NT2/D1 (cell line): ENCODE results near the gene SCYGR7.

Source experiments
- DNase-seq: peaks from one replicate; pipeline ENCODE4 v3.0.0-alpha.2; 2011; ENCODE audit warnings: low read depth, low spot score
- H3K27me3 ChIP-seq: 2 replicates; pipeline ENCODE4 v1.6.0; 2011; ENCODE audit warnings: mild to moderate bottlenecking; ENCODE audit not compliant: insufficient read length, insufficient read depth
- H3K36me3 ChIP-seq: 2 replicates; pipeline ENCODE4 v1.6.1; 2011; ENCODE audit warnings: mild to moderate bottlenecking, low read length, mixed read lengths; ENCODE audit not compliant: insufficient read depth, insufficient read length
- H3K4me1 ChIP-seq: 2 replicates; pipeline ENCODE4 v1.5.1; 2011; ENCODE audit not compliant: insufficient read depth, insufficient read length
- H3K4me3 ChIP-seq: 2 replicates; pipeline ENCODE4 v1.5.1; 2011; ENCODE audit warnings: low read depth; ENCODE audit not compliant: insufficient read length
- H3K9ac ChIP-seq: 2 replicates; pipeline ENCODE4 v1.6.0; 2011; ENCODE audit warnings: low read depth; ENCODE audit not compliant: insufficient read length
- H3K9me3 ChIP-seq: 2 replicates; pipeline ENCODE4 v1.5.1; 2011; ENCODE audit warnings: mild to moderate bottlenecking, low read length; ENCODE audit not compliant: insufficient read depth
- SUZ12 ChIP-seq: IDR thresholded peaks from 2 replicates; pipeline ENCODE4 v1.6.1; 2011; ENCODE audit not compliant: insufficient read length, insufficient read depth; ENCODE audit errors: extremely low read depth
- YY1 ChIP-seq: IDR thresholded peaks from 2 replicates; pipeline ENCODE4 v1.6.1; 2011; ENCODE audit not compliant: insufficient read length, insufficient read depth
- ZNF274 ChIP-seq: IDR thresholded peaks from 2 replicates; pipeline ENCODE4 v1.6.1; 2011; ENCODE audit warnings: mild to moderate bottlenecking, low read depth, low read length

The SCYGR7 gene, protein sequence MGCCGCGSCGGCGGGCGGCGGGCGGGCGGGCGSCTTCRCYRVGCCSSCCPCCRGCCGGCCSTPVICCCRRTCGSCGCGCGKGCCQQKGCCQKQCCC

GRCh38 chr2:227728035-227728434 lies at the start of gene SCYGR7:
Gene SCYGR7, plus strand, starts transcription at chr2:227728335. Its CDS starts 0 bp downstream, at chr2:227728335.
- Histone ChIP-seq H3K4me1 (no peaks in the 10 kb centered on the region), H3K9ac (no peak within 1 kb of the TSS), H3K9me3 (no peaks in the 10 kb centered on the region), H3K36me3 (no peaks in the 10 kb centered on the region), H3K4me3 (no peak within 1 kb of the TSS), H3K27me3 (no peaks in the 10 kb centered on the region)
- no peak for DNase-seq
- TF ChIP-seq ZNF274 (no peak), SUZ12 (no peak), YY1 (no peak)

- H3K4me3 ChIP-seq: no peak overlapping the region
- H3K36me3 ChIP-seq: peaks cover 3% of the 10 kb centered on the region
- no peak for TF ChIP-seq SUZ12
- no peak for TF ChIP-seq YY1
- TF ChIP-seq ZNF274: no peak
- no peaks in the 10 kb centered on the region for H3K4me1 ChIP-seq
- H3K9ac ChIP-seq: no peak overlapping the region
- no peaks in the 10 kb centered on the region for H3K9me3 ChIP-seq
- no peaks in the 10 kb centered on the region for H3K27me3 ChIP-seq
- DNase-seq: no peak
Observed at GRCh38 chr2:227684258-227684657, 43.9 kb upstream of the SCYGR7 start.

- Histone ChIP-seq H3K9me3 (no peaks in the 10 kb centered on the region), H3K4me3 (no peak overlapping the region), H3K9ac (no peak overlapping the region), H3K4me1 (no peaks in the 10 kb centered on the region), H3K36me3 (peaks cover 3% of the 10 kb centered on the region), H3K27me3 (no peaks in the 10 kb centered on the region)
- TF ChIP-seq ZNF274 (no peak), SUZ12 (no peak), YY1 (no peak)
- DNase-seq: no peak
Observed at GRCh38 chr2:227687189-227687588, 40.9 kb upstream of the SCYGR7 start.

DNA sequence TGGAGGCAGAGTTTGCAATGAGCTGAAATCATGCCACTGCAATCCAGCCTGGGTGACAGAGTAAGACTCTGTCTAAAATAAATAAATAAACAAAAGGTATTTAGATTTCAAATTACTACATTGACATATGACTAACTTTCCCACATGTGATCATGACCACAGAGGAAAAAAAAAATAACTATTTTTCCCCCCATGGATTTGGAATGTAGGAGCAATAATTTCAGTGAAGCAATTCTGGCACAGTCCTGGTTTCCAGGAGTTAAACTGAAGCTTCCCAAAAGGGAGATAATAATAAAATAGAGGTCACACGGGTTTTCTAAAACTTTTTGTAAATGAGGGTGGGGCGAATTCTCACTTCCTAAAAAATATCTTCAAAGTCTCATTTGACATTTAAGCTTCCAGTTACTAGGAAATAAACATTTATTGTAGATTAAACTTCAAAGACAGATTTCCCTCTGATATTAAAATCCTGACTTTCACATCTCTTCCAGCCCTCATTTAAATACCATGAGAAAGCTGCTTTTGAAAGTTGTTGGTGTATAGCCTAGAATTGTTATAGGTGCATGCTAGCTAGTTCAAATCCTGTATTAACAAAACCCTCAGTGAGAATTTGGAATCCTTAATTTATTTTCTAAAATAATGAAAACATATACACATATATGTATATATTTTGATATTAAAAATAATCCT lies 31.0 kb upstream of the SCYGR7 start:
- no peak overlapping the region for H3K9ac ChIP-seq
- H3K4me3 ChIP-seq: no peak overlapping the region
- DNase-seq: no peak
- no peaks in the 10 kb centered on the region for H3K27me3 ChIP-seq
- no peaks in the 10 kb centered on the region for H3K4me1 ChIP-seq
- peaks cover 26% of the 10 kb centered on the region for H3K36me3 ChIP-seq
- H3K9me3 ChIP-seq: no peaks in the 10 kb centered on the region
- TF ChIP-seq ZNF274 (no peak), SUZ12 (no peak), YY1 (no peak)

- no peak overlapping the region for H3K4me3 ChIP-seq
- no peak for DNase-seq
- no peak for TF ChIP-seq YY1
- TF ChIP-seq ZNF274: no peak
- no peak for TF ChIP-seq SUZ12
- H3K36me3 ChIP-seq: peaks cover 18% of the 10 kb centered on the region
- no peaks in the 10 kb centered on the region for H3K9me3 ChIP-seq
- no peaks in the 10 kb centered on the region for H3K27me3 ChIP-seq
- no peak overlapping the region for H3K9ac ChIP-seq
- H3K4me1 ChIP-seq: no peaks in the 10 kb centered on the region
Observed at GRCh38 chr2:227701556-227701955, 26.6 kb upstream of the SCYGR7 start.

GRCh38 chr2:227703280-227703732 lies 24.8 kb upstream of the SCYGR7 start:
- Histone ChIP-seq H3K4me1 (no peaks in the 10 kb centered on the region), H3K9me3 (no peaks in the 10 kb centered on the region), H3K9ac (no peak overlapping the region), H3K27me3 (no peaks in the 10 kb centered on the region), H3K4me3 (no peak overlapping the region), H3K36me3 (peaks cover 23% of the 10 kb centered on the region)
- DNase-seq: no peak
- TF ChIP-seq ZNF274 (no peak), YY1 (no peak), SUZ12 (no peak)

- no peak overlapping the region for H3K4me3 ChIP-seq
- H3K36me3 ChIP-seq: peaks cover 16% of the 10 kb centered on the region
- no peaks in the 10 kb centered on the region for H3K9me3 ChIP-seq
- DNase-seq: no peak
- no peaks in the 10 kb centered on the region for H3K4me1 ChIP-seq
- TF ChIP-seq ZNF274: no peak
- H3K27me3 ChIP-seq: no peaks in the 10 kb centered on the region
- no peak overlapping the region for H3K9ac ChIP-seq
Observed at GRCh38 chr2:227703961-227704360, 24.2 kb upstream of the SCYGR7 start.
